ACHN (cell line): ENCODE data around the gene HPS1.

Experiments
- DNase-seq: peaks from one replicate; pipeline ENCODE4 v3.0.0-alpha.2; 2015
- in situ Hi-C: cut with HindIII; loops from 2 replicates; pipeline ENCODE4 v1.10.0; 2017; ENCODE audit warnings: low sequenced_read_pairs, low pct_ligation_motif_present, low pct_unique_long_range_greater_than_20kb

Gene HPS1

DNA sequence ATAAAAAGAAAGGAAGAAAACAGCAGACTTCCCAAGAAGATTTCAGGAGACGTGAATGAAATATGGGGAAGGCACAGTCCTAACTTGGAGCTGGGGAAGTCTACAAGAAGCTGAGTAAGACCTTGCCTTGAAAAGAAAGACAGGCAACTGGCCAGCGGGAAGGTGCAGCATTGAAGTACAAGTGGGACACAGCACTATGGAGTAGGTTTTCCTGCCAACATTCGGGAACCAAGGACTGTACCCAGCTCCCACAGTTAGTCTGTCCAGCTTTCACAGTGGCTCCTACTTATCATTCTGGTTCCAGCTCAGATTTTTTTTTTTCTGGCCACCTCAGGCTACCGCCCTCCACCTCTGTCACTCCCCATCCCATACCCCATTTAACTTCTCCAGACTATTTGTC is 10.0 kb downstream of the HPS1 start:
- DNase-seq, result no peak
- in situ Hi-C loops, result no loop called here

DNA sequence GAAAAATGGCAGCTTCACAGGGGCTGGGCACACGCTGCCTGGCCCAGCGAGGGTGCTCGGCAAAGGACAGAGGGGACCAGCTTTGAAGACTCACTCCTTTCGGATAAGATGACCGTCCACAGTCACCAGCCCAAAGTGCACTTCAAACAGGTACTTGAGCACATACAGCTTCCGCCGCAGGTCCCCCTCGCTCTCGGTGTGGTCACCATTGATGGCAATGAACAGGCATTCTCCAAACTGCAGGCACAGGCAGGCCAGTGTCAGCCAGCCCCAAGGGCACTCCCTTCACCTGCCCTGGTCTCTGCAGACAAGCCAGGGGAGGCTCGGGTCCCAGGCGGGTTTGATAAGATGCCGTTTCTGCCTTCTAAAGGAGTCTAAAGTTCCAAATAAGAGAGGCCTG is 11.6 kb downstream of the HPS1 start:
- no peak for DNase-seq
- in situ Hi-C loops, result no loop called here

DNA sequence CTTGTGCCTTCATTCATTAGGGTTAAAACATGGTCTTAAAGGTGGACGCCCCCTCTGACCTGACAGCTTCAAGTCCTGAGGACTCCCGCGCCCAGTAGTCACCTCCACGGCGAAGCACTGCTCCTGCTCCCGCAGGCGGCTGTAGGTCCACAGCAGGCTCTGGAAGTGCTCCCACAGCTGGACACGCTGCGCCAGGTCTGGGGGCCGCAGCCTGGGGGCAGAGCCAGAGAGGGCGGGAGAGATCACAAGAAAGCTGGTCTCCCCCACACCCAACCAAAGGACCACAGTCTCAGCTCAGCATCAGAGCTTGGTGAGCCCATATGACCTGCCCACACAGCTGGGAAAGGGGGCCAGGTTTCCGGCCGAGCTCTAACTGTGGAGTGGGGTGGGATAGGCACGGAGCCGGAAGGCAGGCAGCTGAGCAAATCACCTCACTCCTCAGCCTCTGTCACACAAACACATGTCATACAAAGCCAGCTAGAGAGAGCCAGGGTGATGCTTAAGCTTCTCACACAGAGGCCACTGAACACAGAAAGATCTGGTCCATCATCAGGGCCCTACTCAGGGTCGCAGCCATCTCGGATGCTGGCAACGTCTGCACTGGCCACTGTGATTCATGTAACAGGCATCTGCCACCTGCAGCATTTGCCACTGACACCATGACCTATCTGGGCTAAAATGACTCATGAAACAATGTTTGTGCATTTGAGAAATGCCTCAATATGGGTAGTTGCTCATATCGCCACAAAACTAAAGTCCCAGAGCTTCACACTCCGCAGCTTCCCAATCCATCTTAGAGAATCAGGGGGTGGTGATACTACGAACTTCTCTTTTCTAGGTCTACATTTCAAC is 12.6 kb downstream of the HPS1 start:
- in situ Hi-C loops, result no loop called here
- peak; percentile 94 for DNase-seq

DNA sequence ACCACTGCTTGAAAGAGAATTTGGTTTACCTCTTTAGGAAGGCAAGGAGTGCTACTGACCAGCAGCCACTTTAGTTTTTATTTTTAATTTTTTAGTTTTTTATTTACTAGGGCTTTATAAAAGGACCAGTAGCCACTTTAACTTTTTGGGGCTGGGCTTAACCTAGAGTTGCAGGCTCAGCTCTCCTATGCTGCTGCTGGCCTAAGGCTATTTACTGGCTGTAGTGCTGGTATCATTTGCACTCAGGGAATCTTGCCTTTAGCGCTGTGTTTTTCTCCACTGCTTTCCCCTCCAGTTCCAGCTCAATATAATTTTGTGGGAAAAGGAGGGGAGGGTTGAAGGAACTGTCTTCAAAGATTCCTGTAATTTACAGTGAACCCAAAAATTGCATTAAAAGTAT is 13.4 kb downstream of the HPS1 start:
- in situ Hi-C loops, result no loop called here
- DNase-seq, result no peak

DNA sequence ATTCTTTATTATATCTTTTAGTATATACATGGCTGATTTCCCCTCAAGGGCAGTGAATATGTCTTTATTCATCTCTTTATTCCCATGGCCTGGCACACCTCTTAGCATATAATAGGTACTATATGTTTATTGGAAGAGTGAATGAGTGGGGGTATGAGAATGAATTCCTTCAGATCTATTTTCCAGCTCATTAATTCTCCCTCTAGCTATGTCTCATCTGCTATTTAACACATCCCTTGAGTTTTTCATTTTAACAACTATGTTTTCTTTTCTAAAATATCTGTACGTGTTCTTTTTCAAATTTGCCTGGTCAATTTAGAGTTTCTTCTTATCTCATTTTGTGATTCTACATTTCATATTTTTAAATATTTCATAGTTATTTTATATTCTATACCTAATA is 14.4 kb downstream of the HPS1 start:
- no peak for DNase-seq
- in situ Hi-C loops, result no loop called here

DNA sequence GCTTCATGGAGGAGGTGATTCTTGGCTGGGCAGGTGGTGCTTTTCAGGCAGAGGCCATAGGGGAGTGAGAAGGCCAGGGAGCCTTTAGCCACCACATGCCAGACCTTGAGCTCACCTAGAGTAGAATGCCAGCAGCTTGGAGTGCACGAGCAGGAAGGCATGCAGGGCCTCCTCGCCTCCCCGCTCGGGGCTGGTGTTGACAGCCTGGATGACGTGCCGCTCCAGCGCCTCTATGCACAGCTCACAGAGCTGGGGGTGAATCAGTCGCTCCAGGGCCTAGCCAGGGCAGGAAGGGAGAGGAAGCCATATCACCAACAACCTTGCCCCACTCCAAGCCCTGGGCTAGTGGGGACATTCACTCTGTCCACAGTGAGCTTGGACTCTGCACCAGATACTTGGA is 15.7 kb downstream of the HPS1 start:
- in situ Hi-C loops, result no loop called here

DNA sequence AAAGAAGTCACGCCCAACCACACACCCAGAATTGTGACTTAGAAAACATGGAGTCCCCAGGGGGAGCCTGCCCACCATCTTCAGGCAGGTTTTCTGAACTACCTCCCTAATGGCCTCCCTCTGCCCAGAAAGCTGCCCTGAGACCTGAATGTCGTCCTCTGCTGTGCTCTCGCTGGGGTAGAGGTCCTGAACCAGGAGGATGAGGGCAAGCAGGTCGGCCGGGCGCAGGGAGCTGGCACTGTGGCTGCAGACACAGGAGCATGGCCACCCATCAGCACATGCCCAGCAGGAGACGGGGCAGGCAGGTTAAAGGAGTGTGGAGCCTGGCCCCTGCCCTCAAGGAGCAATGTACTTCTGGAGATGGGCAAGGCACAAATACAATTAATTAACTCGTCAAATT is 16.3 kb downstream of the HPS1 start:
- in situ Hi-C loops, result no loop called here
- DNase-seq, result no peak

More for the DNA sequence above, 15.7 kb downstream of the HPS1 start:
- DNase-seq, result peak; percentile 71

DNA sequence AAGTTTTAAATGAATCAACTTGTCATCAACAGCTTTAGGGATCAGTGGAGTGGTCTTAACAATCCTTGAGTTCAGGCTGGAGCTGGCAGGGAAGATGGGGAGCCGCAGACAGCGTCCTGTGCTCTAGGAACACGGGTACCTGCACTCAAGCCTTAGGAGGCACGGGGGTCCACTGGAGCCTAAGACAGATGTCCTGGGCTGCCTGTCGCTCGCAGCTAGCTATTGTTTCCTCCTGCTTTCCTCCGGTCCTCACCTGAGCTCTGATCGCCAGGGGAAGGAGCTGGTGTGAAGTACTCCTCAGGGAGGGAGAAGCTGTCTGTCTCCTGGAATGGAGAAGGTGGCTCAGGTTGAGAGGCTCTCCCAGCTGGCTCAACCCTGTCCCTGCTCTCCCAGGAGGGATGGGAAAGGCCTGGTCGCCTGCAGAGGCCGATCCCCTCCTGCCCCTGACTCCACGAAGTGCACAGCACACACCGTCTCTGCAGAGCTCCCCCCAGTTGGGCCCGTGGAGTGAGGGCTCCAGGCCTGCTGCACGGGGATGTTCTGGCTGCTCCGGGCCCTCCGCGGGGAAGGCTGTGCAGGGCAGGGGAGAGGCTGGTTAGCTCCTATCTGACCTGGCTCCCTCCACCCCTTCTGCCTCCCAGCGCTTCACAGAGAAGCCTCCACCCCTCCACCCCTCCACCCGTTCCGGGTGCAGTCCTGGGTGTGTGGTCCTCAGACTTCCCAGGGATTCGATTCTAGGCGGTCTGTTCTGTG is 17.2 kb downstream of the HPS1 start:
- in situ Hi-C loops, result no loop called here

DNA sequence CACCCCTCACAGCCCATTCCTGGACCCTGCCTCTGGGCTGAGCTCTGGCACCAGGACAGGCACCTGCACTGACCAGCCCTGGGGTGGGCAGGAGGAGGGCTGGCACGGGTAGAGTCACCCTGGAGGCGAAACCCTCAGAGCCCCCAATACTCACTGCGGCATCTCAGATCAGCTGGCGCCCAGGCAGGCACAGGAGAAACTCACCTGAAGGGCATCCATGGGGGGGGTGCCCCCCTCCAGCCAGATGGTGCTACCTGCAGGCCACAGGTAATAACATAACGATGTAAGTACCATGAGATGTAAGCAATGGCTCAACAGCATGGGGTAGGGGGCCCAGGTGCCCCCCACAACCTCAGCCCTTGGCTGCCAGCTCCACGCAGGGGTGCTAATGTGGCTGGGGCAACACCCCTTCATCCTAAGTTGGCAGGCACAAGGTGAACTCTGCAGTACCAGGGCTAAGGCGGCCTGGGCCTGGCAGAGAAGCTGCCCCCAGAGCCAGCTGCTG is 19.7 kb downstream of the HPS1 start:
- DNase-seq, result no peak
- in situ Hi-C loops, result no loop called here

More for the DNA sequence above, 17.2 kb downstream of the HPS1 start:
- DNase-seq, result no peak

DNA sequence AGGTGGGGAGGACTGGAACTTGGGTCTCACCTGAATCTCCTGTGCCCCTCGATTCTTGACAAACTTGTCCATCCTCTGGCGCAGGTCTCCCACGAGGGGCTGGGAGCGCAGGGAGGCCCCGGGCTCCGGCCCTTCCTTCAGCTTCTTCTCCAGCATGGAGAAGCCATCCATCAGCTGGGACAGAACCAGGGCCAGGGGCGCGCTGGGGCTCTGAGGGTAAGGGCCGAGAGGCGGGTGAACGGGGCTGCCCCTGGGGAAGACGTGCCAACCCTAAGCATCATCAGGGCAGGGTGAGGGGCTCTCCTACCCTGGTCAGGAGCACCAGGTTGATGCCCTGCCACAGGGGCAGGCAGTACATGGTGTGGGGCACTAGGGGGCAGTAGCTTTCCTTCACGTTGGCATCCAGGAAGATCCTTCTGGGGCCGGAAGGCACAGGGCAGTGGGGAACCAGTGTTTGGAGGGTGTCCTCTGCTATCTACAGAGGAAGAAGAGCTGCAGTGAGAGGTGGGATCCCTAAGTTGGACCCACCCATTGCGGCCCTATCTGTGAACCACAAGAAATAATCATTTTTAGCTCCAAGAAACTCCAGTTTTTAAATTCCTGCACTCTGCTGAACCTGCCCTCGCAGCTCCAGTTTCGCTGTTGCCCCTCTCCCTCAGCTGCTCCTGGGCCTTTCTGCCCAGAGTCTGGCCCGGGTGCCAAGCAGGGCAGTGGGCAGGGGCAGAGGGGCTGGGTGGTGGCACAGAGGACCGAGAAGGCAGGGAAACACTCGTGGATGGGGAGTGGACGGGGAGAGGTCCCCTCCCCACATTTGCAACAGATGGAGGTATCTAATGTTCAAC is 21.0 kb downstream of the HPS1 start:
- peak; percentile 74 for DNase-seq
- in situ Hi-C loops, result no loop called here

DNA sequence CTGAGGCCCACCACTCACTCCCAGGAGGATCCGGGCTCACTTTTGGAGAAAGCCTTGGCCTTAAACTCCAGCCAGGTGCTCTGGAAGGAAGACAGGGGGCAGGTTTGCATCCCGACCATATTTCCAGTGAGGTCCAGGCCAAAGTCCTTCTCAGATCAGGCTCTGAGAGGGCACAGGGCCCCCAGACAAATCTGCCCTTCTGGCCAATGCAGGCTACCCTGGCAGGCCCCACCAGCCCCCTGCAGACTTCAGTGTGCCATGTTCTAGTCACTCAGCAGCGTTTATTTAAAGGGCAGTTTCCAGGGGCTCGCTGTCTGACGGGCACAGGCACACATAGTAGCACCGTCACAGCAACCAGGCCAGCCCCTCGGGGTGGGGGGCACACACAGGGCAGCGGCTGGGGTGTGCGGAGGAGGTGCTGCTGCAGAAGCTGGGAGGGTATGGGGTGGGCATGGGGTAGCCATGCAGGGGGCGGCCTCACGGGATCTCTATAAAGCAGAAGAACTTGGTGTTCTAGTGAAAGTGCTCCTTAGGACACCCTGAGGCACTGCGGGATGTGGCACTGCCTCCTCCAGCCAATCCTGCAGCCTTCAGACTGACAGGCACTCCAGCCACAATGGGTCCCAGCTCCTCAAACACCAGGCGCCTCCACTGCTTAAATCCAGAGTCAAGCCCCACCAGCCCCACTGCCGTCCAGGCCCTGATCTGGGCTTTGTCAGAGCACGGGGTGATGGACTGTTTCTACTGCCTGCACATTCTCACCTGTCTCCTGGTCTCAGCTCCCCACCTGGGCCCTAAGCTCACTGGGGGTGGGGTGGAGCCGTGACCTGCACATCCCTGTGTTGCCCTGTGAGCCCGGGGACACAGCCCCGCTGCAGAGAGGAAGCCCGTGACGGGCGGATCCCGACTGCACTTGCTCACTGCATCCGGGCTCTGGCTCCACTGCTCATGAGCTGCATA is 22.2 kb downstream of the HPS1 start:
- DNase-seq, result no peak
- in situ Hi-C loops, result no loop called here

DNA sequence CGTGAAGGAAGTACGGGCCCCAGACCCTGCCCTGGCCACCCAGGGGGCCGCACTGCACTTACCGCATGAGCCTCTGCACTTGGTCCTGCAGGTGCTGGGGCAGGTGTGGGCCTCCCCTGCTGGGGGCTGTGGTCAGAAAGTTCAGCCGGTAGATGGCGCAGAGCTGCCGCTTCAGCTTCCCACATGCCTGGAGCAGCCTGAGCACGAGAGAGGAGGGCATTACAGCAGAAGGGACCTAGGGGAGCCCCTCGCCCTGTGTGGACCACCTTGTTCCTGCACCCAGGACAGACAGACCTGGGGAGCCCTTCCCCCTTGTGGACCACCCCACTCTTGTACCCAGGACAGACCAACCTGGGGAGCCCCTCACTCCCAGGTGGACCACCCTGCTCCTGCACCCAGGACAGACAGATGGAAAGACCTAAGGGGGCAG is 23.0 kb downstream of the HPS1 start:
- in situ Hi-C loops, result no loop called here
- no peak for DNase-seq

DNA sequence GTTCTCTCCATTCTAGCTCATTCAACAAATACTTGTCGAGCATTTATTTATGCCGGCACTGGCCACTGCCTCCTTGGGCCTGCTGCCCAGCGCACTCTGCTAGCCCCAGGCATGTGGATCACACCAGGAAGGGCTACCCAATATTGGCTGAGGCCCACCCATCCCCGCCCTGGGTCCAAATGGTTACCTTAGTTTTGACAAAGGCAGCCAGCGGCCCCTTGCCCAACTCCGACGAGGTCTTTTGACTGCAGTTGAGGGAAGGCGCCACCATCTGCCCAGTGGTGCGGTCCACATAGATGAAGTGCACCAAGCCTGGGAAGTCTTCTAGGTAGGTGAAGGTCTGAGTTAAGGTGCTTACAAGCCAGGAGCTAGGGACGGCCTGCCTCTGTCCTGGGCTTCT is 24.6 kb downstream of the HPS1 start:
- DNase-seq, result no peak
- in situ Hi-C loops, result no loop called here

DNA sequence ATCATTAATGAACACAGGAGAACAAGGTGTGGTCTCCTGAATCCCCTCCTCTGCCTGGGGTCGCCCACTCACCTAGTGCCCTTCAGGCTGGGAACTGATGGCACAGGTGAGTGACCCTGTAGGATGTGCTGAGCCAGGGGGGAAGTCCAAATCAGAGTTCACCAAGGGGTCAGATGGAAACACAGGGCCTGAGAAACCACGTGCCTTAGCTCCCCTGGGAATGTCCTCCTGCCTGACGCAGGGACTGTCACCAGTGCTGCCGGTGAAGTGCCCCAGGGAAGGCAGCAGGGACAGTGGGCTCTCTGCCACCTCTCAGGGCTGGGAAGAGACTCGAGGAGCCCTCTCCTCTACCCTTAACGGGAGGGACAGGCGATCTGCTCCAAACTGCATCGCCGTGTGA is 25.9 kb downstream of the HPS1 start:
- in situ Hi-C loops, result no loop called here
- DNase-seq, result no peak

DNA sequence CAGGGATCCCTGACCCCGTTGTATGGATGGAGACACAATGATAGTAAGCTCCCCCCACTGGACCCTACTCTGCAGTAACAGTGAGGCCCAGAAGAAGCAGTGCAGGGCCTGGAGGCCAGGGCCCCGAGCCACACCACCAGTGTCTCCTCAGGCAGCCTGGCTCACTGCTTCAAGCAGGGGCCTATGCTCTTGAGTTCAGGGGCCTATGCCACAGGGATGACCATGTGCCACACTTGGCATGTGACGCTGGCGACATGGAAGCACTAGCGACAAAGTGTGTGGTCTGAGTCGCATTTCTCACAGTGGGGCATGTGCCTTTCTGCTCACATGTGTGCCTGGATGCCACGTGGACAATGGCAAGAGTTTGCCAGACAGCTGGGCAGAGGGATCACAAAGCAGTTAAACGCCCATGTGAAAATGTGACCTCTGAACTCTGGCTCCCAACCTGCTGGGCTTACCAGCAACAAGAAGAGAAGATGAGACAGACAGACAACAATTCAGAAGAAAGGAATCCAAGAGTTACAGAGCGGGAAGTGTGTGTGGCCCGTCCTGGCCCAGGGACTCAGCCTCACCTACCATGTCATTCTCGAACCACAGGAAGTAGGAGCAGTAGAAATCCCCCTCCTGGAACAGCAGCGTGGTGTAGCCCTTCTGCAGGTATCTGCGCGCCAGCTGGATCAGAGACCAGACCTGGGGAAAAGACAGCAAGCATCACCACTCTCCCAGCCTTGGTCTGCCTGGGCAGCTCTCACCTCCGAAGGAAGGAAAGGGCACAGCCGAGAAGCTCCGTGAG is 27.1 kb downstream of the HPS1 start:
- DNase-seq, result no peak
- in situ Hi-C loops, result no loop called here

DNA sequence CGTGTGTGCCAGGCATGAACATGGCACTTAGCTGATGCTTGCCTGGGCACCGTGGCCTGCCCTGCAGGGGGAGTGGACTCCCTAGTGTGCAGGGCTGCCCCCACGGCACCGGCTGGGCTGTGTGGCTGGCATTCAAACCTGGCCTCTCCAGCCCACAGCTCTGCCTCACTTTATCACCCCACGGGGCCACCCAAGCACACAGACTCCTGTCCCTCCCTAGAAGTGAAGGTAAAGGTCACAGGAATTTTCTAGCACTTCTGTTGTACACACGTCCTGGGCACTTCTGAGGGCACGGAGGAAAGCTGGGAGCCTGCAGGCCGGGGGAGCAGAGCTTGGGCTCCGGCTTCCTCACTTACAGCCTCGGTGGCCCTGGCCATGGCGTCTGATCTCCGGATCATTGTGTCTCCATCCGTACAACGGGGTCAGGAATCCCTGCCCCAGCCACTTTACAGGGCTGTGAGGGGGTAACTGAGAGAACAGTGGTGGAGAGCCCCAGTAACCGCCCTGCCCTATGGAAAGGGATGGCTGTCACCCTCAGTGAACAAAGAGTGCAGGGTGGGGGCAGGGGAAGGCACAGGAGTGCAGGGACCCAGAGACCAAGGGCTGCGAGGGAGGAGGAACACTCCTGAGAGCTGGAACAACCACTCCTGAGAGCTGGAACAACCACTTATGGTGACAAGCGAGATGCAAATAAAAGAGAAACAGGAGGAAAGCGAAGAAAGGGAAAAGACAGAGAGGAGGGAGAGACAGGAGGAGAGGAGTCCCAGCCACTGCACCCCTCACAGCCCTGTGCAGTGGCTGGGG is 27.9 kb downstream of the HPS1 start:
- in situ Hi-C loops, result no loop called here
- DNase-seq, result no peak
